GM12878 (cell line): Measurements from ENCODE around the gene STEAP3. TPM values are rescaled to one million over a fixed set of nuclear protein-coding genes. Genes with fewer than 3 reads are reported as not detected.

Experiments used
- ATAC-seq: fragments of 200-7000 bp; cut with Tn5 transposase; 3 replicates; pipeline ENCODE4 v1.9.1; 2020; ENCODE audit warnings: mild to moderate bottlenecking, moderate library complexity
- BruUV-seq: library from RNA; stranded (reverse); fragments of 400-500 nt; replicated peaks from 2 replicates; lab custom pipeline; 2021; lab: Mats Ljungman, UMichigan
- CTCF ChIA-PET: fragments of 300-600 bp; sonication (Branson Sonifier 250); formaldehyde crosslinking; extraction: SDS; loops from one replicate; lab custom pipeline; 2021; ENCODE audit warnings: inconsistent platforms; lab: Yijun Ruan, JAX
- POLR2A ChIA-PET: fragments of 350-600 bp; formaldehyde crosslinking; extraction: SDS; loops from one replicate; lab custom pipeline; 2021; ENCODE audit warnings: inconsistent platforms; lab: Charles Lee
- RAD21 ChIA-PET: fragments of 300-600 bp; sonication (Branson Sonifier 250); formaldehyde crosslinking; loops from one replicate; lab custom pipeline; 2023; ENCODE audit warnings: antibody characterized with exemption; ENCODE audit not compliant: unreplicated experiment; lab: Charles Lee
- SMC1A ChIA-PET: fragments of 300-600 bp; sonication (Branson Sonifier 250); formaldehyde crosslinking; loops from one replicate; lab custom pipeline; 2023; ENCODE audit not compliant: unreplicated experiment, uncharacterized antibody; lab: Charles Lee
- DNase-seq: peaks from one replicate; pipeline ENCODE4 v3.0.0-alpha.2; 2011; ENCODE audit warnings: low read depth, low spot score
- FAIRE-seq: peaks from 3 replicates; lab custom pipeline; 2011; peaks lifted over from hg19 to GRCh38; lab: Jason Lieb, UNC
- H2AFZ ChIP-seq: 2 replicates; pipeline ENCODE4 v1.6.0; 2011; ENCODE audit warnings: low read depth, low read length, control low read depth; ENCODE audit not compliant: control insufficient read depth
- H3K27ac ChIP-seq: 2 replicates; pipeline ENCODE4 v1.5.1; 2011; ENCODE audit warnings: control low read depth; ENCODE audit not compliant: control insufficient read depth, insufficient read depth
- H3K27me3 ChIP-seq, 2 experiments: replicated peaks in 1 of 2; 2 replicates each; pipeline versions ENCODE4 v1.6.0 to v1.6.1; 2011; ENCODE audit warnings: low read length in 1 of 2; ENCODE audit not compliant: control insufficient read depth in 2 of 2, insufficient read depth in 2 of 2
- H3K36me3 ChIP-seq, 2 experiments: 2 replicates each; pipeline ENCODE4 v1.5.1; 2011; ENCODE audit warnings: low read length in 1 of 2; ENCODE audit not compliant: control insufficient read depth in 2 of 2, insufficient read depth in 2 of 2
- H3K4me1 ChIP-seq: 2 replicates; pipeline ENCODE4 v1.6.1; 2011; ENCODE audit warnings: mild to moderate bottlenecking, low read length, moderate library complexity, mixed read lengths; ENCODE audit not compliant: control insufficient read depth, insufficient read depth
- H3K4me2 ChIP-seq: 2 replicates; pipeline ENCODE4 v1.6.0; 2011; ENCODE audit warnings: control low read depth; ENCODE audit not compliant: control insufficient read depth, insufficient read depth
- H3K4me3 ChIP-seq: fragments of 200-600 bp; sonication (generic); 2 replicates; pipeline ENCODE4 v1.5.1; 2016
- H3K79me2 ChIP-seq: 2 replicates; pipeline ENCODE4 v1.6.0; 2011; ENCODE audit warnings: low read length; ENCODE audit not compliant: control insufficient read depth, insufficient read depth
- H3K9ac ChIP-seq: 2 replicates; pipeline ENCODE4 v1.8.0; 2011; ENCODE audit warnings: low read length, control low read depth, mixed read lengths; ENCODE audit not compliant: control insufficient read depth, insufficient read depth
- H3K9me3 ChIP-seq: replicated peaks from 3 replicates; pipeline ENCODE4 v1.5.1; 2011; ENCODE audit warnings: mild to moderate bottlenecking, low read length; ENCODE audit not compliant: control insufficient read depth, insufficient read depth
- H4K20me1 ChIP-seq: 2 replicates; pipeline ENCODE4 v1.6.0; 2011; ENCODE audit not compliant: control insufficient read depth, insufficient read depth
- HDAC6 ChIP-seq: fragments of 200-600 bp; sonication (generic); IDR thresholded peaks from one replicate; pipeline ENCODE4 v1.8.0; 2017; ENCODE audit warnings: antibody characterized with exemption; ENCODE audit not compliant: unreplicated experiment
- MYB ChIP-seq: fragments of 150-350 bp; IDR thresholded peaks from 2 replicates; pipeline ENCODE4 v1.6.1; 2014; ENCODE audit warnings: mild to moderate bottlenecking, low read depth, low read length, borderline replicate concordance
- POLR2AphosphoS2 ChIP-seq: IDR thresholded peaks from 2 replicates; pipeline ENCODE4 v1.6.1; 2011; ENCODE audit warnings: low read depth, mild to moderate bottlenecking, low read length, improper control_type of control experiment, moderate library complexity
- SREBF1 ChIP-seq: IDR thresholded peaks from 2 replicates; pipeline ENCODE4 v1.6.1; 2012; ENCODE audit warnings: mild to moderate bottlenecking, low read length
- WGBS: methylation state at CpG from one replicate; pipeline ENCODE4 v1.1.6; 2016; ENCODE audit warnings: low lambda C conversion rate; ENCODE audit not compliant: insufficient replicate concordance, insufficient coverage; ENCODE audit errors: missing lambda C conversion rate; 5-methylcytosine and 5-hydroxymethylcytosine counted together
- in situ Hi-C: fragments of 300-500 bp; cut with MboI; formaldehyde crosslinking; loops from 9 replicates; pipeline ENCODE4 v1.14.3; 2018; ENCODE audit warnings: mixed read lengths
- intact Hi-C: fragments of 100-400 bp; cut with micrococcal nuclease; formaldehyde crosslinking; loops from one replicate; pipeline ENCODE4 v1.14.2; 2022; ENCODE audit not compliant: unreplicated experiment
- polyA plus RNA-seq, 11 experiments: library from polyadenylated mRNA; depleted of rRNA in 4 of 11; unstranded in 6 of 11; stranded (reverse) in 5 of 11; fragments of >200 nt; fragmentation: Nextera tagmentation in 4 of 11; fragmentation: Illumina TruSeq in 1 of 11; extraction: Ambion mirVana in 4 of 11; extraction: Trizol in 1 of 11; gene quantifications; 1 replicate in 1 of 11; 2 replicates in 10 of 11; pipeline versions ENCODE4 v1.2.1 to v1.2.3, GENCODE V29; 2011 to 2016; ENCODE audit warnings: inconsistent platforms in 2 of 11, missing spikeins in 2 of 11, low read depth in 1 of 11
- total RNA-seq, 4 experiments: library from RNA; depleted of rRNA in 3 of 4; stranded (reverse); fragments of >200 nt in 3 of 4; fragmentation: Illumina TruSeq in 1 of 4; extraction: Trizol in 1 of 4; gene quantifications; 2 replicates each; pipeline versions ENCODE4 v1.2.1 to v1.2.3, GENCODE V29; 2013 to 2021
- TF ChIP-seq, protein P1 (sequence below): fragments of 450-650 bp; formaldehyde crosslinking; IDR thresholded peaks from 2 replicates; pipeline ENCODE4 v1.4.0; 2020; ENCODE audit warnings: mild to moderate bottlenecking, moderate library complexity

The STEAP3 gene
- total and polyA plus RNA-seq, 10 of the 15 experiments (the other 5 are each of a cell fraction or from before 2014, with no cell fraction given) = 0.42 to 8.3 (median 4.8) TPM

DNA sequence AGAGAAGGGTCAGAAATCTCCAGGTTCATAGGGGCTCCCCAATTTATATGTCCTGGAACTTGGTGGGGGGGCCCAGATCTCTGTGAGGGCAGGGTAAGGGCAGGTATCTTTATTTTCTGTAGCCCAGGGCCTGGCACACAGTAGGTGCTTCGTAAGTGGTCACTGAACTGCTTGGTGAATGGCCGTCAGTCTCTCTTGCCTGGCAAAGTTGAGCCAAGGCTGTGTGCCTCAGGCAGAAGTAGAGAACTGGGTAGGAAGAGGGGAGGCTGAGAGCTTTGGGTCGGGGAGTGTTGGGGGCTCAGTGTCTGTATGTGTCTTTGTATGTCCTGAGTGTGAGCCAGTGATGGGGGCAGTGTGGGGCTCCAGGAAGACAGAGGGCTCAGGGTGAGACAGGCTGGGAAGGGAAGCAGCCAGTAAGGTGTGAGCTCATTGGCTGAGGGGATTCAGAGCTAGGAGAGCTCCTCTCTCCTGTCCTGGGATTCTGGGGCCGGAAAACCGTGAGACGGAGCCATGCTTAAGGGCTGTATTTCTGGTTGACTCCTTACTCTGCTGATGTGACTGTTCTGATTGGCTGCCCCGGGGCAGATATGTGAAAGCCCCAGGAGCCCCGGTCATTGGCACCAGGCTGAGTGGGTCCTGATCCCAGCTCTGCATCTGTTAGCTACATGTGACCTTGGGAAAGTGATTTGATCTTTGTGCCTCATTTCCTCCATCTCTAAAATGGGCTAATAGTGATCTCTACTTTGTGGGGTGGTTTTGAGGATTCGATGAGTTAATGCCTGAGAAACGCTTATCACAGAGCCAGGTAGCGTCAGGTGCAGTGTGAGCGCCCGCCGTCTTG is 30.3 kb downstream of the STEAP3 start (continued):
- TF ChIP-seq, protein P1, sequence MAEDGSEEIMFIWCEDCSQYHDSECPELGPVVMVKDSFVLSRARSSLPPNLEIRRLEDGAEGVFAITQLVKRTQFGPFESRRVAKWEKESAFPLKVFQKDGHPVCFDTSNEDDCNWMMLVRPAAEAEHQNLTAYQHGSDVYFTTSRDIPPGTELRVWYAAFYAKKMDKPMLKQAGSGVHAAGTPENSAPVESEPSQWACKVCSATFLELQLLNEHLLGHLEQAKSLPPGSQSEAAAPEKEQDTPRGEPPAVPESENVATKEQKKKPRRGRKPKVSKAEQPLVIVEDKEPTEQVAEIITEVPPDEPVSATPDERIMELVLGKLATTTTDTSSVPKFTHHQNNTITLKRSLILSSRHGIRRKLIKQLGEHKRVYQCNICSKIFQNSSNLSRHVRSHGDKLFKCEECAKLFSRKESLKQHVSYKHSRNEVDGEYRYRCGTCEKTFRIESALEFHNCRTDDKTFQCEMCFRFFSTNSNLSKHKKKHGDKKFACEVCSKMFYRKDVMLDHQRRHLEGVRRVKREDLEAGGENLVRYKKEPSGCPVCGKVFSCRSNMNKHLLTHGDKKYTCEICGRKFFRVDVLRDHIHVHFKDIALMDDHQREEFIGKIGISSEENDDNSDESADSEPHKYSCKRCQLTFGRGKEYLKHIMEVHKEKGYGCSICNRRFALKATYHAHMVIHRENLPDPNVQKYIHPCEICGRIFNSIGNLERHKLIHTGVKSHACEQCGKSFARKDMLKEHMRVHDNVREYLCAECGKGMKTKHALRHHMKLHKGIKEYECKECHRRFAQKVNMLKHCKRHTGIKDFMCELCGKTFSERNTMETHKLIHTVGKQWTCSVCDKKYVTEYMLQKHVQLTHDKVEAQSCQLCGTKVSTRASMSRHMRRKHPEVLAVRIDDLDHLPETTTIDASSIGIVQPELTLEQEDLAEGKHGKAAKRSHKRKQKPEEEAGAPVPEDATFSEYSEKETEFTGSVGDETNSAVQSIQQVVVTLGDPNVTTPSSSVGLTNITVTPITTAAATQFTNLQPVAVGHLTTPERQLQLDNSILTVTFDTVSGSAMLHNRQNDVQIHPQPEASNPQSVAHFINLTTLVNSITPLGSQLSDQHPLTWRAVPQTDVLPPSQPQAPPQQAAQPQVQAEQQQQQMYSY (CRISPR knock-in tag) = no peak
- TF ChIP-seq HDAC6 = no peak

DNA sequence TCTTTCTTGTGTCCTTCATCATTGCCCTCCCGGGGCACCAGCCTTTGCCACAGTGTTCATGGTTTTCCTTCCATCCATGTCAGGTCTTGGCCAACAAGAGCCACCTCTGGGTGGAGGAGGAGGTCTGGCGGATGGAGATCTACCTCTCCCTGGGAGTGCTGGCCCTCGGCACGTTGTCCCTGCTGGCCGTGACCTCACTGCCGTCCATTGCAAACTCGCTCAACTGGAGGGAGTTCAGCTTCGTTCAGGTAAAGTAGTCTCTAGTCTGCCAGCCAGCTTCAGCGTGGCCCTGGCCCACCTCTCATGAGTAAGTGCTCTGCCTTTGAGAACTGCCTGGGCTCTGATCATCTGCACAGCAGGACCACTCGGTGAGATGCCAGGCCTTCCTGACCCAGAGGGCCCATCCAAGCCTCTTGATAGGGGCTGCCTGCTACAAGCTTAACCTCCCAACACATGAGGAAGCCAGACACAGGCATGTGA is 31.0 kb downstream of the STEAP3 start:
- H3K27ac ChIP-seq = no peak overlapping the region
- no peak overlapping the region for H3K9ac ChIP-seq
- ATAC-seq = no peak
- RAD21 ChIA-PET = interaction anchor here (0.9 kb wide), 1 partner anchor 16 kb away, joined by 4 read pairs; no protein-coding TSS in a partner anchor
- H3K27me3 ChIP-seq = no peaks in the 10 kb centered on the region
- POLR2A ChIA-PET = interaction anchor here (0.9 kb wide), 1 partner anchor 31 kb away, joined by 3 read pairs; the partner anchor contains the start of gene STEAP3
- H3K4me2 ChIP-seq = no peak overlapping the region
- in situ Hi-C loops = no loop called here
- WGBS = 84% methylated on average over 10 of the region's 10 CpGs
- no peaks in the 10 kb centered on the region for H3K79me2 ChIP-seq
- CTCF ChIA-PET = interaction anchor here (1.0 to 2.3 kb wide), 3 partner anchors 10 to 373 kb away, joined by 3 to 6 read pairs (median 4); no protein-coding TSS in a partner anchor
- BruUV-seq = no TSS peak
- no peaks in the 10 kb centered on the region; a peak in 1 of 4 replicates for H3K36me3 ChIP-seq
- intact Hi-C loops = no loop called here
- FAIRE-seq = no peak
- no peak for TF ChIP-seq MYB
- TF ChIP-seq POLR2AphosphoS2 = no peak
- TF ChIP-seq SREBF1 = no peak
- no peaks in the 10 kb centered on the region for H4K20me1 ChIP-seq
- no peak overlapping the region for H2AFZ ChIP-seq
- no peak for DNase-seq
- H3K9me3 ChIP-seq = no peaks in the 10 kb centered on the region
- H3K4me1 ChIP-seq = no peaks in the 10 kb centered on the region
- SMC1A ChIA-PET = no interaction called here
- no peak overlapping the region for H3K4me3 ChIP-seq
